ENCODE measurements around the gene PRTG.

GRCh38 chr15:55700876-55701275 is 42.1 kb downstream of the PRTG start:
- TF ChIP-seq CTCF (IDR thresholded peaks at IDR 0.05) (no peak), POLR2A (IDR thresholded peaks at IDR 0.05) (no peak), POLR2AphosphoS5 (IDR thresholded peaks at IDR 0.05) (no peak)
